DOHH2 (cell line): ENCODE measurements around the gene ATP2B3.

ENCODE experiments used
- H3F3A ChIP-seq: fragments of 200-600 bp; sonication (generic), shearing (Covaris generic); 2 replicates; pipeline ENCODE4 v1.6.0; 2016; ENCODE audit warnings: antibody characterized with exemption, mild to moderate bottlenecking; ENCODE audit not compliant: control insufficient read depth, insufficient read depth
- H3K27ac ChIP-seq: fragments of 200-600 bp; sonication (generic); 2 replicates; pipeline ENCODE4 v1.5.1; 2014; ENCODE audit warnings: low read depth, mild to moderate bottlenecking, low read length, moderate library complexity
- H3K27me3 ChIP-seq: fragments of 200-600 bp; sonication (generic); 2 replicates; pipeline ENCODE4 v1.6.1; 2014; ENCODE audit warnings: mild to moderate bottlenecking, low read length, mixed read lengths; ENCODE audit not compliant: control insufficient read depth
- H3K36me3 ChIP-seq: fragments of 200-600 bp; sonication (generic); 2 replicates; pipeline ENCODE4 v1.6.1; 2014; ENCODE audit warnings: mild to moderate bottlenecking, low read length, moderate library complexity, mixed read lengths; ENCODE audit not compliant: control insufficient read depth
- H3K4me1 ChIP-seq: fragments of 200-600 bp; sonication (generic); 2 replicates; pipeline ENCODE4 v1.6.1; 2014; ENCODE audit warnings: mild to moderate bottlenecking, low read length, mixed read lengths; ENCODE audit not compliant: control insufficient read depth
- H3K4me2 ChIP-seq: fragments of 200-600 bp; sonication (generic); 2 replicates; pipeline ENCODE4 v1.6.0; 2014; ENCODE audit warnings: mild to moderate bottlenecking, low read length, moderate library complexity
- H3K4me3 ChIP-seq: fragments of 200-600 bp; sonication (generic); 2 replicates; pipeline ENCODE4 v1.5.1; 2014; ENCODE audit warnings: mild to moderate bottlenecking, low read length, mixed read lengths
- H3K79me2 ChIP-seq: fragments of 200-600 bp; sonication (generic); 2 replicates; pipeline ENCODE4 v1.6.1; 2014; ENCODE audit warnings: mild to moderate bottlenecking, low read length, mixed read lengths; ENCODE audit not compliant: control insufficient read depth
- H3K9me2 ChIP-seq: fragments of 200-600 bp; sonication (generic); replicated peaks from 2 replicates; pipeline ENCODE4 v1.6.1; 2014; ENCODE audit warnings: mild to moderate bottlenecking, low read length, mixed read lengths; ENCODE audit not compliant: control insufficient read depth
- H3K9me3 ChIP-seq: fragments of 200-600 bp; sonication (generic); 2 replicates; pipeline ENCODE4 v1.6.1; 2014; ENCODE audit warnings: antibody characterized with exemption, low read length, mixed read lengths; ENCODE audit not compliant: control insufficient read depth, insufficient read depth
- H4K20me1 ChIP-seq: fragments of 200-600 bp; sonication (generic); 2 replicates; pipeline ENCODE4 v1.6.0; 2014; ENCODE audit warnings: low read depth, mild to moderate bottlenecking, antibody characterized with exemption, low read length, moderate library complexity; ENCODE audit not compliant: control insufficient read depth, insufficient read depth
- CTCF ChIP-seq: fragments of 200-600 bp; sonication (generic); IDR thresholded peaks from one replicate; pipeline ENCODE4 v1.5.1; 2014; ENCODE audit warnings: antibody characterized with exemption, mild to moderate bottlenecking, low read depth, low read length; ENCODE audit not compliant: poor library complexity, severe bottlenecking
- EZH2phosphoT487 ChIP-seq: fragments of 200-600 bp; sonication (generic); IDR thresholded peaks from 2 replicates; pipeline ENCODE4 v1.6.1; 2017; ENCODE audit warnings: borderline replicate concordance, mild to moderate bottlenecking, antibody characterized with exemption, low read length, moderate library complexity, mixed read lengths

The ATP2B3 gene

GRCh38 chrX:153590961-153591956 is 73.8 kb downstream of the ATP2B3 start:
- Histone ChIP-seq H3K36me3 (peaks cover 13% of the 10 kb centered on the region; the same call in 1 of the 2 replicates), H3K4me1 (no peaks in the 10 kb centered on the region), H3K79me2 (peaks cover 2% of the 10 kb centered on the region), H3K27ac (no peak overlapping the region), H3K27me3 (no peaks in the 10 kb centered on the region), H3K4me3 (no peak overlapping the region), H4K20me1 (no peaks in the 10 kb centered on the region), H3K9me2 (no peaks in the 10 kb centered on the region), H3F3A (no peaks in the 10 kb centered on the region), H3K9me3 (no peaks in the 10 kb centered on the region), H3K4me2 (no peak overlapping the region)
- TF ChIP-seq EZH2phosphoT487 (no peak), CTCF (no peak)

- Histone ChIP-seq H3K4me3 (no peak overlapping the region), H4K20me1 (no peaks in the 10 kb centered on the region), H3K36me3 (peaks cover 16% of the 10 kb centered on the region; the same call in 1 of the 2 replicates), H3K27ac (no peak overlapping the region), H3K79me2 (peaks cover 12% of the 10 kb centered on the region), H3K4me1 (peaks cover 4% of the 10 kb centered on the region), H3K27me3 (no peaks in the 10 kb centered on the region), H3F3A (no peaks in the 10 kb centered on the region), H3K9me2 (no peaks in the 10 kb centered on the region), H3K9me3 (no peaks in the 10 kb centered on the region), H3K4me2 (no peak overlapping the region)
- TF ChIP-seq EZH2phosphoT487 (no peak), CTCF (no peak)
Observed at GRCh38 chrX:153592091-153592833, 74.8 kb downstream of the ATP2B3 start.

- peaks cover 16% of the 10 kb centered on the region; the same call in 1 of the 2 replicates for H3K36me3 ChIP-seq
- H3F3A ChIP-seq: no peaks in the 10 kb centered on the region
- H3K9me3 ChIP-seq: no peaks in the 10 kb centered on the region
- H3K79me2 ChIP-seq: peaks cover 20% of the 10 kb centered on the region
- no peak for TF ChIP-seq CTCF
- TF ChIP-seq EZH2phosphoT487: no peak
- H3K4me2 ChIP-seq: no peak overlapping the region
- H3K27me3 ChIP-seq: no peaks in the 10 kb centered on the region
- no peaks in the 10 kb centered on the region for H4K20me1 ChIP-seq
- H3K4me3 ChIP-seq: no peak overlapping the region
- no peak overlapping the region for H3K27ac ChIP-seq
- H3K9me2 ChIP-seq: no peaks in the 10 kb centered on the region
- peaks cover 13% of the 10 kb centered on the region for H3K4me1 ChIP-seq
Observed at GRCh38 chrX:153592966-153593688, 75.7 kb downstream of the ATP2B3 start.
